Measurements from ENCODE around the gene LBX2.
A peak's percentile ranks its signal among the peaks of the same experiment; 100 is the strongest.

Gene LBX2

GRCh38 chr2:74525717-74526648 lies 26.6 kb upstream of the LBX2 start, which contains the start of gene DQX1:
Gene DQX1, minus strand, starts transcription at chr2:74526231. Its CDS starts 502 bp downstream, at chr2:74525729.
- peak; percentile 36 for DNase-seq

GRCh38 chr2:74524955-74525716 lies 25.7 kb upstream of the LBX2 start:
- DNase-seq, result no peak

DNA sequence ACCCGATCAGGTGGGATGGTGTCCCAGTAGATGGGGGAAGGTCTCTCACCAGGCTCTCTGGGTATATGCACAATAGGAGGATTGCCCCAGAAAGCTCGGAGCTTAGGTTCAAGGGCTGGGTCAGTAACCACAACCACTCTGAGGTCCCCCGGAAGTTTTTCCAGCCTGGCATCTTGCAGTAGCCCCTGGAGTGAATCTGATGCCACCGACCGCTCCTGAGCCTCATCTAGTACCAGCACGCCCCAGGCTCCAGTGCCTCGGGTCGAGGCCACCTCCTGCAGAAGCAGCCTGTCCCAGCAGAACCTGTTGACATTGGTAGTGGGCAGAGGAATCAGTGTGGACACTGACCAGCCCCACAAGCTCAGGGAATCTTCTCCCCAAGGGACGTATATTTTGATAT lies 24.6 kb upstream of the LBX2 start:
- DNase-seq, result no peak

- no peak for DNase-seq
Observed at GRCh38 chr2:74522516-74522915, 23.1 kb upstream of the LBX2 start.

- no peak for DNase-seq
Observed at GRCh38 chr2:74516650-74517049, 17.2 kb upstream of the LBX2 start.

- DNase-seq, result no peak
Observed at GRCh38 chr2:74515981-74516633, 16.7 kb upstream of the LBX2 start.

GRCh38 chr2:74515271-74515980 lies 16.0 kb upstream of the LBX2 start:
- no peak for DNase-seq

DNA sequence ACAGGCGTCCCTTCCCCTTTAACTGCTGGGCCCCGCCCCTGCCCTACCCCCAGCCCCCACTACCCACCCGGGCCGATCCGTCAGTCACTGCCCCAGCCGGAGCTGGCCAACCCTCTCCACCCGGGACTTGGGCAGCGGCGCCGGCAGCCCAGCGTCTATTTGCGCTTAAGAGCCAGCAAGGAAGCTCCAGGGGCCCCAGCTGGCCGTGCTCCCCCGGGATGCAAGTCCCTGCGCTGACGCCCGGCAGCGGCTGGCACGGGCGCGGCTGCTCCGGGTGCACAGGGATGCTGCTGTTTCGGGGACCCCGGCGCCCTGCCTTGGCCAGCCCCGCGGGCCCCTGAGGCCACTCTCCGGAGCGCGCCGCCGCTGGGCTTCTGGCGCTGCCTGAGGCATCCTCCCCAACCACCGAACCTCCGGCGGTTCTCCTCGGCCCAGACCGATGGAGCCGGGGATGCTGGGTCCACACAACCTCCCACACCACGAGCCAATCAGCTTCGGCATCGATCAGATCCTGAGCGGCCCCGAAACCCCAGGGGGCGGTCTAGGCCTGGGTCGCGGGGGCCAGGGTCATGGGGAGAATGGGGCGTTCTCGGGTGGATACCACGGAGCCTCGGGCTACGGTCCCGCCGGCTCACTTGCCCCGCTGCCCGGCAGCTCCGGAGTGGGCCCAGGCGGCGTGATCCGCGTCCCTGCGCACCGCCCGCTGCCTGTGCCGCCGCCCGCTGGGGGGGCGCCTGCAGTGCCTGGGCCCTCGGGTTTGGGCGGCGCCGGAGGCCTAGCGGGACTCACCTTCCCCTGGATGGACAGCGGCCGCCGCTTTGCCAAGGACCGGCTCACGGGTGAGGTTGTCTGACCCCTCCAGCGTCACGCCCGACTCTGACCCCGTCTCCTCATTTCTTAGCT lies 15.2 kb upstream of the LBX2 start, which contains the start of gene TLX2:
TSS of gene TLX2 (plus strand) at position 83 of the 903 bp plus-strand sequence. CDS start at position 440, 357 bp downstream.
- DNase-seq, result peak; percentile 38

- no peak for DNase-seq
Observed at GRCh38 chr2:74513605-74514367, 14.4 kb upstream of the LBX2 start.

DNA sequence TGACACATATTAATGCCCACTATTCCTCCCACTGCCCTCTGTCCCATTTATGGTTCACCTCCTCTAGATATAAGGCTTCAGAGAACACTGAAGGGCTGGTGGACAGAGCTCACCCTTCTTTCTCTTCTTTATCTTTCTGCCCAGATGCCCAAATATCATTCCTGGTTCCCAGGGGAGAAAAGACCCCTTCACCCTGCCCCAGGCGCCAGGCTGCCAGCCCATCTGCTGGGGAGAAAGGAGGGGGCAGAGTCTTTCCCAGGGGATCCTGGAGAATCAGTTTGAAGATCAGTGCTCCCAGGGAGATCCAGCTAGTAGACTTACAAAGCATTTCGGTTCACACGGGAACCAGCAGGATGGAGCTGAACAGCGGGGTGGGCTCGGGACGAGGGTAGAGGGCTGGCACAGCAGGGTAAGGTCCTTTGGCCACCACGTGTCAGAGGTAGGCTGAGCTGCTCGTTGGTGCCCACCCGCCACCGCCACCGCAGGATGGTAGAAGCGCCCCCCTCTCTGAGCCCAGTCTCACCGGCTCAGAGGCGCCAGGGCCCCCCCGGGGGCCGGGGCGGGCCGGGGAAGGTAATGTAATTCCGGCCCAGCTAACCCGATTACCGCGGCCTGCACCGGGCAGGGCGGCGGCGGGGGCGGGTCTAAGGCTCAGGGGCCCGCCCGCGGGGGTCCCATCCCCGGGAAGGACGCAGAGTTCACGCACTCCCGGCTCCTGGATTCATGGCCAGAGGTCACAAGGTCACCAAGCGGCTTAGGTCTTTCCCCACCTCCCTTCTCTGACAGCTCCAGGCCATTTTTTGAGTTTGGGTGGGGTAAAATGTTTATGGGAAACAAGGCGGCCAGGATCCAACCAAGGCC lies 13.6 kb upstream of the LBX2 start:
- DNase-seq, result no peak

- DNase-seq, result peak; percentile 24
Observed at GRCh38 chr2:74511104-74511989, 11.9 kb upstream of the LBX2 start.

DNA sequence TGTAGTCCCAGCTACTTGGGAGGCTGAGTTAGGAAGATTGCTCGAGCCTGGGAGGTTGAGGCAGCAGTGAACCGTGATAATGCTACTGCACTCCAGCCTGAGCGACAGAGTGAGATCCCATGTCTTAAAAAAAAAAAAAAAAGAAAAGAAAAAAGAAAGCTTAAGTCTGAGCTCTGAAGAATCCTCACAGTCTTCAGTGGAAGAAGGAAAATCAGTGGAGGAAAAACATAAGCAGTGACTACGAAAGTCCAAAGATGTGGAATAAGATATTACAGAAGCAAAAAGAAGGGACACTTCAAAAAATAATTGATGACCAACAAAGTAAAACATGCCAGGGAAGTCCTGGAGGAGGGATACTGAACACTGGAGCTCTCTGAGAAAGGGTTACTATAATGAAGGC lies 10.9 kb upstream of the LBX2 start:
- DNase-seq, result no peak

DNA sequence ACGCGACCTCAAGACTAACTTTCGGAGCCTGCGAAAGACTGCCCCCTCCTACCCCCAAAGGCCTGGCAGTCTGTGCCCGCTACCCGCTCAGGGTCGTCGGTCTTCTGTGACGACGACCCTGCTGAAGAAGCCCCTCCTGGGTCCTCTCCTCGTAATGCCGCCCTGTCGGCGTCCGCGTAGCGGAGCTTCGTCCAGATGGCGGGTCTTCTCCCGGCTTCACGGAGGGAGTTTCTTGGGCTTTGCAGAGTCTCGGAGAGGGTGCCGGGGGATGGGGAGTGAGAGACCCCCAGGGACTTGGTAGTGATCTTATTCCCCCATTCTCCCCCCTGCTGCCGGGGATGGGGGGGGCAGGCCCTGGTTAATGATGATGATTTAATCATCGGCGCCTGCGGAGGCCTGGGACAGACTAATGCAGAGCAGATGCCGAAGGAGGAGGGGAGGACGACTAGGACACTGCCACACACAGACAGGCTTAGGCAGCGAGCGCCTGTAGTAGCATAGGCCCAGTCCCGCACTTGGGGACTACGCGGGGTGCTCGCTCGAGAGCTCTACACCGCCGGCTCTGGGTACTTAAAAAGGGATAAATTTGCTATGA lies 8.6 kb upstream of the LBX2 start:
- peak; percentile 68 for DNase-seq

GRCh38 chr2:74507145-74507925 lies 7.9 kb upstream of the LBX2 start, which contains the start of gene PCGF1:
Gene PCGF1, minus strand, starts transcription at chr2:74507695. Its CDS starts 27 bp downstream, at chr2:74507668.
- DNase-seq, result peak; percentile 97

GRCh38 chr2:74505448-74506246 lies 6.2 kb upstream of the LBX2 start:
- no peak for DNase-seq

- no peak for DNase-seq
Observed at GRCh38 chr2:74504591-74504990, 5.2 kb upstream of the LBX2 start.
